CD4-positive, CD25-positive, alpha-beta regulatory T cell (primary cell): ENCODE results near the gene PGC. TPM values are rescaled to one million over a fixed set of nuclear protein-coding genes. Genes with fewer than 3 reads are reported as not detected.

ENCODE experiments used
- ATAC-seq, 2 donors: fragments of 150-1000 bp; cut with Tn5 transposase; one replicate each; pipeline ENCODE4 v1.10.0; 2021; ENCODE audit warnings: low read depth in 2 of 2, moderate number of reproducible peaks in 2 of 2, moderate library complexity in 1 of 2
- DNase-seq, 3 donors: peaks; one replicate each; pipeline versions ENCODE4 v3.0.0 to v3.0.0-alpha.2; 2012 to 2022; ENCODE audit warnings: mixed read lengths in 1 of 3
- H3K27ac ChIP-seq: one replicate; pipeline ENCODE4 v1.7.0; 2013; ENCODE audit warnings: mild to moderate bottlenecking, low read length; ENCODE audit not compliant: insufficient read depth, poor library complexity, severe bottlenecking
- H3K27me3 ChIP-seq: one replicate; pipeline ENCODE4 v1.7.0; 2013; ENCODE audit warnings: low read length; ENCODE audit not compliant: control insufficient read depth, insufficient read depth
- H3K36me3 ChIP-seq: one replicate; pipeline ENCODE4 v1.7.0; 2013; ENCODE audit warnings: mild to moderate bottlenecking, low read length, moderate library complexity; ENCODE audit not compliant: control insufficient read depth, insufficient read depth
- H3K4me1 ChIP-seq: 2 replicates; pipeline ENCODE4 v1.7.0; 2013; ENCODE audit warnings: mild to moderate bottlenecking, low read length; ENCODE audit not compliant: insufficient read depth, control insufficient read depth, poor library complexity, severe bottlenecking
- H3K4me3 ChIP-seq: one replicate; pipeline ENCODE4 v1.7.0; 2013; ENCODE audit warnings: low read depth, mild to moderate bottlenecking, low read length, moderate library complexity
- H3K9me3 ChIP-seq, 2 experiments: 1 replicate in 1 of 2; 2 replicates in 1 of 2; pipeline ENCODE4 v1.7.0; 2013; ENCODE audit warnings: low read length in 2 of 2, mild to moderate bottlenecking in 1 of 2, moderate library complexity in 1 of 2; ENCODE audit not compliant: control insufficient read depth in 2 of 2
- H3K27ac Mint-ChIP-seq, 3 donors: one replicate each; pipeline ENCODE4 v1.8.0; 2020 to 2022; ENCODE audit warnings: mild to moderate bottlenecking in 3 of 3, mixed read lengths in 3 of 3, moderate library complexity in 2 of 3
- H3K27me3 Mint-ChIP-seq: one replicate; pipeline ENCODE4 v1.8.0; 2022; ENCODE audit warnings: mild to moderate bottlenecking, mixed read lengths
- H3K36me3 Mint-ChIP-seq: one replicate; pipeline ENCODE4 v1.8.0; 2020; ENCODE audit warnings: mixed read lengths
- H3K4me1 Mint-ChIP-seq, 4 donors: one replicate each; pipeline ENCODE4 v1.8.0; 2020 to 2022; ENCODE audit warnings: mixed read lengths in 4 of 4, mild to moderate bottlenecking in 1 of 4
- H3K4me3 Mint-ChIP-seq, 4 donors: one replicate each; pipeline ENCODE4 v1.8.0; 2020 to 2022; ENCODE audit warnings: mild to moderate bottlenecking in 4 of 4, mixed read lengths in 4 of 4, moderate library complexity in 3 of 4
- H3K9me3 Mint-ChIP-seq, 7 donors: one replicate each; pipeline ENCODE4 v1.8.0; 2020 to 2022; ENCODE audit warnings: mixed read lengths in 7 of 7, mild to moderate bottlenecking in 3 of 7, moderate library complexity in 2 of 7
- polyA plus RNA-seq, 4 donors: library from polyadenylated mRNA; unstranded; fragments of 300-500 nt; fragmentation: Illumina TruSeq; gene quantifications; one replicate each; pipeline ENCODE4 v1.2.3, GENCODE V29; 2021
- total RNA-seq: library from RNA; stranded (reverse); gene quantifications from one replicate; pipeline ENCODE4 v1.2.3, GENCODE V29; 2022

PGC gene
- total and polyA plus RNA-seq, 5 donors from 2014 or later = not detected

- Mint-ChIP-seq H3K4me3 (peak overlapping the region in 2 of 4 donors; percentile 18 to 52), H3K27ac (peak overlapping the region in 1 of 3 donors; percentile 42), H3K36me3 (no peaks in the 10 kb centered on the region), H3K4me1 (peaks cover under 1 to 68% (median 23%) of the 10 kb centered on the region in 4 donors), H3K9me3 (no peaks in the 10 kb centered on the region), H3K27me3 (no peaks in the 10 kb centered on the region)
- Histone ChIP-seq H3K36me3 (peaks cover 2% of the 10 kb centered on the region), H3K27me3 (no peaks in the 10 kb centered on the region), H3K9me3 (no peaks in the 10 kb centered on the region), H3K4me3 (no peak overlapping the region), H3K4me1 (peaks cover 48% of the 10 kb centered on the region), H3K27ac (no peak overlapping the region)
- DNase-seq (peak in 1 of 3 donors; percentile 7), ATAC-seq (no peak)
These were observed 16.4 kb downstream of the PGC start for GRCh38 chr6:41730531-41731436.

- Mint-ChIP-seq H3K27ac (no peak overlapping the region), H3K4me3 (no peak overlapping the region), H3K4me1 (peaks cover 6 to 64% (median 23%) of the 10 kb centered on the region in 4 donors), H3K27me3 (no peaks in the 10 kb centered on the region), H3K36me3 (no peaks in the 10 kb centered on the region), H3K9me3 (no peaks in the 10 kb centered on the region)
- H3K27ac ChIP-seq = no peak overlapping the region
- H3K4me3 ChIP-seq = no peak overlapping the region
- H3K9me3 ChIP-seq = no peaks in the 10 kb centered on the region
- ATAC-seq = no peak
- H3K36me3 ChIP-seq = peaks cover 2% of the 10 kb centered on the region
- H3K4me1 ChIP-seq = peaks cover 45% of the 10 kb centered on the region
- H3K27me3 ChIP-seq = no peaks in the 10 kb centered on the region
- no peak for DNase-seq
These were observed 17.6 kb downstream of the PGC start for GRCh38 chr6:41729624-41730023.

GRCh38 chr6:41728954-41729353 is 18.2 kb downstream of the PGC start:
- no peak overlapping the region for H3K4me3 ChIP-seq
- H3K27me3 Mint-ChIP-seq = no peaks in the 10 kb centered on the region
- DNase-seq (no peak), ATAC-seq (no peak)
- no peak overlapping the region for H3K27ac ChIP-seq
- peaks cover 6 to 64% (median 24%) of the 10 kb centered on the region in 4 donors for H3K4me1 Mint-ChIP-seq
- no peaks in the 10 kb centered on the region for H3K27me3 ChIP-seq
- H3K36me3 Mint-ChIP-seq = no peaks in the 10 kb centered on the region
- H3K4me1 ChIP-seq = peaks cover 42% of the 10 kb centered on the region
- no peak overlapping the region for H3K4me3 Mint-ChIP-seq
- no peaks in the 10 kb centered on the region for H3K9me3 ChIP-seq
- no peaks in the 10 kb centered on the region for H3K9me3 Mint-ChIP-seq
- peak overlapping the region in 2 of 3 donors; percentile 52 to 73 for H3K27ac Mint-ChIP-seq
- H3K36me3 ChIP-seq = peaks cover 2% of the 10 kb centered on the region

GRCh38 chr6:41728073-41728936 is 18.9 kb downstream of the PGC start:
- no peak overlapping the region for H3K4me3 Mint-ChIP-seq

GRCh38 chr6:41727705-41728072 is 19.5 kb downstream of the PGC start:
- no peak for ATAC-seq
- Histone ChIP-seq H3K36me3 (peaks cover 2% of the 10 kb centered on the region), H3K4me3 (no peak overlapping the region), H3K27me3 (no peaks in the 10 kb centered on the region), H3K4me1 (peaks cover 30% of the 10 kb centered on the region), H3K27ac (no peak overlapping the region), H3K9me3 (no peaks in the 10 kb centered on the region)
- H3K27me3 Mint-ChIP-seq = no peaks in the 10 kb centered on the region
- H3K36me3 Mint-ChIP-seq = no peaks in the 10 kb centered on the region
- H3K27ac Mint-ChIP-seq = peak overlapping the region in 1 of 3 donors; percentile 86
- H3K9me3 Mint-ChIP-seq = no peaks in the 10 kb centered on the region
- no peak for DNase-seq
- peaks cover 6 to 51% (median 20%) of the 10 kb centered on the region in 4 donors for H3K4me1 Mint-ChIP-seq
- H3K4me3 Mint-ChIP-seq = peak overlapping the region in 1 of 4 donors; percentile 47

More at GRCh38 chr6:41728073-41728936, 18.9 kb downstream of the PGC start:
- no peaks in the 10 kb centered on the region for H3K9me3 Mint-ChIP-seq
- ATAC-seq (no peak), DNase-seq (peak in 1 of 3 donors; percentile 11)
- H3K27me3 Mint-ChIP-seq = no peaks in the 10 kb centered on the region
- Histone ChIP-seq H3K36me3 (peaks cover 2% of the 10 kb centered on the region), H3K4me1 (peaks cover 36% of the 10 kb centered on the region), H3K9me3 (no peaks in the 10 kb centered on the region), H3K4me3 (no peak overlapping the region), H3K27ac (no peak overlapping the region), H3K27me3 (no peaks in the 10 kb centered on the region)
- no peaks in the 10 kb centered on the region for H3K36me3 Mint-ChIP-seq
- peaks cover 6 to 57% (median 23%) of the 10 kb centered on the region in 4 donors for H3K4me1 Mint-ChIP-seq
- H3K27ac Mint-ChIP-seq = no peak overlapping the region

- Histone ChIP-seq H3K27ac (no peak overlapping the region), H3K4me3 (no peak overlapping the region), H3K4me1 (peaks cover 22% of the 10 kb centered on the region), H3K9me3 (no peaks in the 10 kb centered on the region), H3K36me3 (peaks cover 2% of the 10 kb centered on the region), H3K27me3 (no peaks in the 10 kb centered on the region)
- ATAC-seq = no peak
- peak overlapping the region; percentile 38 to 62 (median 45) for H3K27ac Mint-ChIP-seq
- peak in 1 of 3 donors; percentile 20 for DNase-seq
- H3K4me3 Mint-ChIP-seq = peak overlapping the region in 3 of 4 donors; percentile 47 to 57 (median 50)
- H3K27me3 Mint-ChIP-seq = no peaks in the 10 kb centered on the region
- H3K9me3 Mint-ChIP-seq = no peaks in the 10 kb centered on the region
- peaks cover 6 to 46% (median 15%) of the 10 kb centered on the region in 4 donors for H3K4me1 Mint-ChIP-seq
- no peaks in the 10 kb centered on the region for H3K36me3 Mint-ChIP-seq
These were observed 20.3 kb downstream of the PGC start for GRCh38 chr6:41726876-41727275.

- H3K4me3 ChIP-seq = no peak overlapping the region
- H3K4me1 Mint-ChIP-seq = peaks cover 0 to 30% (median 7%) of the 10 kb centered on the region in 4 donors
These were observed 22.4 kb downstream of the PGC start for GRCh38 chr6:41724586-41725501.

More at GRCh38 chr6:41724586-41725501, 22.4 kb downstream of the PGC start:
- H3K36me3 Mint-ChIP-seq = no peaks in the 10 kb centered on the region
- Histone ChIP-seq H3K9me3 (no peaks in the 10 kb centered on the region), H3K27me3 (no peaks in the 10 kb centered on the region), H3K36me3 (peaks cover 2% of the 10 kb centered on the region), H3K4me1 (peaks cover 11% of the 10 kb centered on the region), H3K27ac (no peak overlapping the region)
- no peak for ATAC-seq
- no peak overlapping the region for H3K4me3 Mint-ChIP-seq
- H3K27ac Mint-ChIP-seq = no peak overlapping the region
- H3K27me3 Mint-ChIP-seq = no peaks in the 10 kb centered on the region
- no peak for DNase-seq
- no peaks in the 10 kb centered on the region for H3K9me3 Mint-ChIP-seq
